H1 (cell line): ENCODE measurements around the gene PPCDC.

Experiments
- YY1 ChIP-seq: IDR thresholded peaks from 2 replicates; pipeline ENCODE4 v1.6.1; 2011; ENCODE audit warnings: low read depth, mild to moderate bottlenecking, low read length
- TF ChIP-seq, protein P1 (sequence below), 3 experiments: IDR thresholded peaks; 1 replicate in 2 of 3; 2 replicates in 1 of 3; pipeline versions ENCODE4 v1.5.1 to v1.6.1; 2011; ENCODE audit warnings: low read length in 3 of 3, mild to moderate bottlenecking in 3 of 3, inconsistent platforms in 2 of 3, low read depth in 1 of 3, moderate library complexity in 1 of 3; ENCODE audit not compliant: insufficient read depth in 1 of 3; ENCODE audit errors: control extremely low read depth in 1 of 3

DNA sequence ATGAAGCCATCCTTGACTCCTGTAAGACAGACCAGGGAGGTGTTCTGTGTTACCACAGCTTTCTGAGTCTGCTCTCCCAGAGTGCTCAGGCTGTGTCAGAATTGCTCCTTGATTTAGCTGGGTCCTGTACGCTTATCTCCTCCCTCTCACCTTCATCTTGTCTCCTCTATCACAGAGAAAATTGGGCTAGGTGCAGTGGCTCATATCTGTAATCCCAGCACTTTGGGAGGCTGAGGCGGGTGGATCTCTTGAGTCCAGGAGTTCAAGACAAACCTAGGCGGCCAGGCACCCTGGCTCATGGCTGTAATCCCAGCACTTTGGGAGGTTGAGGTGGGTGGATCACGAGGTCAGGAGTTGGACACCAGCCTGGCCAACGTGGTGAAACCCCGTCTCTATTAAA lies 22.1 kb upstream of the PPCDC start:
- TF ChIP-seq YY1, result no peak
- TF ChIP-seq, protein P1, sequence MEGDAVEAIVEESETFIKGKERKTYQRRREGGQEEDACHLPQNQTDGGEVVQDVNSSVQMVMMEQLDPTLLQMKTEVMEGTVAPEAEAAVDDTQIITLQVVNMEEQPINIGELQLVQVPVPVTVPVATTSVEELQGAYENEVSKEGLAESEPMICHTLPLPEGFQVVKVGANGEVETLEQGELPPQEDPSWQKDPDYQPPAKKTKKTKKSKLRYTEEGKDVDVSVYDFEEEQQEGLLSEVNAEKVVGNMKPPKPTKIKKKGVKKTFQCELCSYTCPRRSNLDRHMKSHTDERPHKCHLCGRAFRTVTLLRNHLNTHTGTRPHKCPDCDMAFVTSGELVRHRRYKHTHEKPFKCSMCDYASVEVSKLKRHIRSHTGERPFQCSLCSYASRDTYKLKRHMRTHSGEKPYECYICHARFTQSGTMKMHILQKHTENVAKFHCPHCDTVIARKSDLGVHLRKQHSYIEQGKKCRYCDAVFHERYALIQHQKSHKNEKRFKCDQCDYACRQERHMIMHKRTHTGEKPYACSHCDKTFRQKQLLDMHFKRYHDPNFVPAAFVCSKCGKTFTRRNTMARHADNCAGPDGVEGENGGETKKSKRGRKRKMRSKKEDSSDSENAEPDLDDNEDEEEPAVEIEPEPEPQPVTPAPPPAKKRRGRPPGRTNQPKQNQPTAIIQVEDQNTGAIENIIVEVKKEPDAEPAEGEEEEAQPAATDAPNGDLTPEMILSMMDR (IDR thresholded peaks at IDR 0.05; ENCODE audit: control extremely low read depth in 1 of 3, insufficient read depth in 1 of 3, low read depth in 1 of 3, low read length in 3 of 3), result no peak
